WTC11 (cell line): Measurements from ENCODE around the gene INPP5F.

Source experiments
- ATF3 ChIP-seq: sonication (generic); formaldehyde crosslinking; conservative IDR thresholded peaks from 2 replicates; pipeline ENCODE4 v1.8.1; 2022; ENCODE audit warnings: mild to moderate bottlenecking, missing genetic modification reagents
- CBFB ChIP-seq: sonication (generic); formaldehyde crosslinking; IDR thresholded peaks from 2 replicates; pipeline ENCODE4 v1.8.1; 2022; ENCODE audit warnings: mild to moderate bottlenecking, low read depth, missing genetic modification reagents
- CTCF ChIP-seq: fragments of 200-600 bp; IDR thresholded peaks from 2 replicates; pipeline ENCODE4 v1.8.0; 2022; ENCODE audit warnings: antibody characterized with exemption
- FOXP1 ChIP-seq: sonication (generic); formaldehyde crosslinking; IDR thresholded peaks from 2 replicates; pipeline ENCODE4 v1.8.0; 2022; ENCODE audit warnings: missing genetic modification reagents, mild to moderate bottlenecking, moderate library complexity, borderline replicate concordance
- MAX ChIP-seq: sonication (generic); formaldehyde crosslinking; IDR thresholded peaks from 2 replicates; pipeline ENCODE4 v1.8.0; 2022; ENCODE audit warnings: mild to moderate bottlenecking, missing genetic modification reagents
- USF2 ChIP-seq: sonication (generic); formaldehyde crosslinking; IDR thresholded peaks from 2 replicates; pipeline ENCODE4 v1.8.1; 2023; ENCODE audit warnings: mild to moderate bottlenecking, missing genetic modification reagents, moderate library complexity

- TF ChIP-seq MAX (CRISPR knock-in tag), result no peak
- no peak for TF ChIP-seq CTCF
- TF ChIP-seq USF2, result no peak
- no peak for TF ChIP-seq ATF3
- TF ChIP-seq FOXP1, result no peak
- no peak for TF ChIP-seq CBFB (CRISPR knock-in tag)
Observed at GRCh38 chr10:119693262-119693957, 32.4 kb upstream of the INPP5F start.
